NCI-H82 (cell line): ENCODE results near the gene PIP5K1B.
A peak's percentile ranks its signal among the peaks of the same experiment; 100 is the strongest.

Experiments used
- DNase-seq: peaks from one replicate; lab custom pipeline; 2025; lab: John Stamatoyannopoulos, UW

Gene PIP5K1B

GRCh38 chr9:68913054-68913453, 208.0 kb downstream of the PIP5K1B start:
- no peak for DNase-seq

- DNase-seq = no peak
Measured at GRCh38 chr9:68914751-68915150, 209.7 kb downstream of the PIP5K1B start.

GRCh38 chr9:68919661-68920060, 214.6 kb downstream of the PIP5K1B start:
- no peak for DNase-seq

- no peak for DNase-seq
Measured at GRCh38 chr9:68920921-68921320, 215.9 kb downstream of the PIP5K1B start.

GRCh38 chr9:68923480-68923879, 218.4 kb downstream of the PIP5K1B start:
- no peak for DNase-seq

GRCh38 chr9:68925175-68925574, 220.1 kb downstream of the PIP5K1B start:
- DNase-seq = no peak

GRCh38 chr9:68927165-68927564, 222.1 kb downstream of the PIP5K1B start:
- no peak for DNase-seq

- no peak for DNase-seq
Measured at GRCh38 chr9:68931821-68932220, 226.8 kb downstream of the PIP5K1B start.

GRCh38 chr9:68932458-68932857, 227.4 kb downstream of the PIP5K1B start:
- DNase-seq = no peak

GRCh38 chr9:68933434-68934328, 228.6 kb downstream of the PIP5K1B start:
- DNase-seq = no peak

GRCh38 chr9:68934329-68934644, 229.2 kb downstream of the PIP5K1B start:
- no peak for DNase-seq

GRCh38 chr9:68940573-68940972, 235.5 kb downstream of the PIP5K1B start:
- no peak for DNase-seq

- no peak for DNase-seq
Measured at GRCh38 chr9:68941780-68942459, 236.9 kb downstream of the PIP5K1B start.

GRCh38 chr9:68942790-68943189, 237.8 kb downstream of the PIP5K1B start:
- DNase-seq = no peak

- no peak for DNase-seq
Measured at GRCh38 chr9:68947015-68947414, 242.0 kb downstream of the PIP5K1B start.

- DNase-seq = no peak
Measured at GRCh38 chr9:68947842-68948569, 243.0 kb downstream of the PIP5K1B start.

- peak; percentile 66 for DNase-seq
Measured at GRCh38 chr9:68949271-68950000, 244.4 kb downstream of the PIP5K1B start.

- DNase-seq = no peak
Measured at GRCh38 chr9:68950188-68950587, 245.1 kb downstream of the PIP5K1B start.

- no peak for DNase-seq
Measured at GRCh38 chr9:68950689-68951088, 245.6 kb downstream of the PIP5K1B start.

GRCh38 chr9:68951879-68952659, 247.0 kb downstream of the PIP5K1B start:
- DNase-seq = no peak

GRCh38 chr9:68953771-68954170, 248.7 kb downstream of the PIP5K1B start:
- DNase-seq = no peak
